HG03575 (cell line): ENCODE measurements around the gene TALDO1.

Experiments
- ATAC-seq: cut with Tn5 transposase; IDR thresholded peaks from one replicate; pipeline ENCODE4 v1.9.1; 2021; ENCODE audit not compliant: unreplicated experiment, insufficient number of reproducible peaks, low FRiP score; ENCODE audit errors: extremely low read depth

TALDO1 gene

GRCh38 chr11:765025-765801, 17.9 kb downstream of the TALDO1 start:
- ATAC-seq, result no peak

DNA sequence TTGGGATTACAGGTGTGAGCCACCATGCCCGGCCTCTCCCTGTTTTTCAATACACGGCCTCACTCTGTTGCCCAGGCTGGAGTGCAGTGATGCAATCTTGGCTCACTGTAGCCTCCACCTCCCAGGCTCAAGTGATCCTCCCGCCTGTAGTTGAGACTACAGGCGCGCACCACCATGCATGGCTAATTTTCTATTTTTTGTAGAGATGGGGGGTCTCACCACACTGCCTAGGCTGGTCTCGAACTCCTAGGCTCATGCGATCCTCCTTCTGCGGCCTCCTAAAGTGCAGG, 18.5 kb downstream of the TALDO1 start:
- no peak for ATAC-seq

DNA sequence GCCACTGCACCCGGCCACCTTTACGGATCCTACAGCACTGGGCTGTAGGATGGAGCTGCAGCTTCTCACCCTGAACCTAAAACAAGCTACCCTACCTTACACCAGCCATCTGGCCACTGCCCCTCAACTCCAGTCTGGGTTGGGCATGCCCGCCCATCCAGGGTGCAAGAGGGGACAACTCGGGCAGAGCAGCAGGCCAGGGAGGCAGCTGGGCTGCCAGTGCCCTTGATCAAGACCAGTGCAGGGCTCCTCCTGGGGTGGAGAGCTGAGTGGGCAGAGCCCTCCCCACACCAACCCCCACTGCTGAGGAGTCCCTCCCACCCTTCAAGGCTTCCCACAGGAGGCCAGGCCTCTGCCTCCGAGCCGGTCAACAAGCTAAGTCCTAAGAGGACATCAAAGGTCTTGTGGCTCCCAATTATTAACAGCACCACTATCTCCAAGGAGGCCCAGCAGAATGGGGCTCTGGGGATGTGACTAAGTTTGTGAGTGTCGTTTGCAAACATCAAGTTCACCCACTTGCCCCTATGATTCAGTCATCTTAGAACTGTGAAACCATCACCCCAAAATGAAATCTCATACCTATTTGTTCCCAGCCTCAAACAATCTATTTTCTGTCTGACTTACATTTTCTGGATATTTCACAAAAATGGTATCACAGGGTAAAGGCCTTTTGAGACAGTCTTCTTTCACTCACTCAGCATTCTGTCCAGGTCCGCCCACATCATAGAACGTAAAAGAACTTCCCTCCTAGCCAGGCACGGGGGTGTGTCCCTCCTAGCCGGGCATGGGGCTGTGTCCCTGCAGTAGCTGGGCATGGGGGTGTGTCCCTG, 19.1 kb downstream of the TALDO1 start:
- no peak for ATAC-seq

- ATAC-seq, result no peak
Observed at GRCh38 chr11:766936-767210, 19.6 kb downstream of the TALDO1 start.

DNA sequence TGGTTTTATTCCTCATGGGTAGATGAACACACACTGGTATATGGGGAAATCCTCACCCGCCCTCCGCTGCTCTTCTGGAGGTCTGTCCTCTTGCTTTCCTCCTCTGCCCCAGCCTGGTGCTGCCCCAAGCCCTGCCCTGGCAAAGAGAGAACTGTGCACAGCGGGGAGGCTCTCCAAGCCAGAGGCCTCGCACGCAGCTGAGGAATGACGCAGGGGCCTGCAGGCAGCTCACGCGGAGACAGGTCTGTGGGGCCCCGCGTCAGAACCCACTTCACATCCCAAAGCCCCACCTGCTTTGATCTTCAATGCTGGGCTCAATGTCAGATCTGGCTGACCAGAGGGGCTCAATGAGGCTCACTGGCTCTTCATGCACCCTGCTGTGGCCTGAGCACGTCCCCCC, 20.0 kb downstream of the TALDO1 start:
- no peak for ATAC-seq

DNA sequence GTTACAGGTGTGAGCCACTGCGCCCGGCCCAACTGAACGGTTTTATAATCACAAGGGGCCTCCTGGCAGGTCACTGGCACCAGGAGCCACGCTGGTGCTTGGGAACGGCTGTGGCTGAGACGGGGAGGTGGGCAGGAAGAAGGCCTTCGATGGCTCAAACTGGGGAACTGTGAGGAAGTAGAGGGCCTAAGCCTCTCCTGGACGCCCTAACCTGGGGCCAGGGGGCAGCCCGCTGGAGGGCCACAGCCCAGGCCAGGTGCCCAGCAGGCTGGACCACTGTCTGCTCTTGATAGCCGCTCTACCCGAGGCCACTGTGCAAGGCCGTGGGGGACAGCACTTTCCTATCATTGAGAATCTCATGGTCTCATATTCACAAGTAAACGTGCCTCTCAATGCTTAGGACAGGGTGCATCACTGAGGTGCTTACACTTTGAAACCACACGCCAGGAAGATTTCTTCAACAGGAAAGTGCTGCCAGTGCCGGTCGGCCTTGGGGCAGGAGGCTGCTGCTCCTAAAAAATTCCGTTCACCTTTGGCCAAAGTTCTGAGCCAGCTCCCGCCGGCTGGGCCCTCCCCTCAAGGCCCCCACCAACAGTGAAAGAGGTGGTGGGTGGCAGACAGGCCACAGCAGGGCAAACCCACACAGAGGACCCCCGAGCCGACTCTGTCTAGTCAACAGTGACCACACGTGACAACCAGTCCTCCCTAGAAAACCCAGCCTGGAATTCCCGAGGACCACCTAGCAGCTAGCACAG, 22.8 kb downstream of the TALDO1 start:
- no peak for ATAC-seq

GRCh38 chr11:770642-771616, 23.7 kb downstream of the TALDO1 start:
- ATAC-seq, result no peak

GRCh38 chr11:771617-772204, 24.4 kb downstream of the TALDO1 start:
- no peak for ATAC-seq

- no peak for ATAC-seq
Observed at GRCh38 chr11:772429-773390, 25.4 kb downstream of the TALDO1 start.

GRCh38 chr11:773425-773824, 26.2 kb downstream of the TALDO1 start:
- ATAC-seq, result no peak

DNA sequence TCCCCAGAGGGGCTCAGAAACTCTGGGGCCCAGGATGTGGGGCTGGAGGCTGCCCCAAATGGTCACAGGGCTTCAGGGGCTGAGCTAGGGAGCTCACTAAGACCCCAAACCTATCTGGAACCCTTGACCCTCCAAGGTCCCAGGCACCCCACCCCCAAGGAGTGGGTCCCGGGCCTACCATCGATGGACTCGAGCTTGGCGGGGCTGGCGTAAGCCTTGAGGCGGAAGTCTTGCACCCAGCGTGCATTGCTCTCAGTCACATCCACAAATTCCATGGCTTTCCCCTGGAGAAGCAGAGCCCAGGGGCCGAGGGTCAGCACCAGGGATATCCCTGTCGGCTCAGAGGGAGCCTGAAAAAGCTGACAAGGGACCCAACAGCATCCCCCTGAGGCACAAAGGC, 26.6 kb downstream of the TALDO1 start:
- ATAC-seq, result no peak

DNA sequence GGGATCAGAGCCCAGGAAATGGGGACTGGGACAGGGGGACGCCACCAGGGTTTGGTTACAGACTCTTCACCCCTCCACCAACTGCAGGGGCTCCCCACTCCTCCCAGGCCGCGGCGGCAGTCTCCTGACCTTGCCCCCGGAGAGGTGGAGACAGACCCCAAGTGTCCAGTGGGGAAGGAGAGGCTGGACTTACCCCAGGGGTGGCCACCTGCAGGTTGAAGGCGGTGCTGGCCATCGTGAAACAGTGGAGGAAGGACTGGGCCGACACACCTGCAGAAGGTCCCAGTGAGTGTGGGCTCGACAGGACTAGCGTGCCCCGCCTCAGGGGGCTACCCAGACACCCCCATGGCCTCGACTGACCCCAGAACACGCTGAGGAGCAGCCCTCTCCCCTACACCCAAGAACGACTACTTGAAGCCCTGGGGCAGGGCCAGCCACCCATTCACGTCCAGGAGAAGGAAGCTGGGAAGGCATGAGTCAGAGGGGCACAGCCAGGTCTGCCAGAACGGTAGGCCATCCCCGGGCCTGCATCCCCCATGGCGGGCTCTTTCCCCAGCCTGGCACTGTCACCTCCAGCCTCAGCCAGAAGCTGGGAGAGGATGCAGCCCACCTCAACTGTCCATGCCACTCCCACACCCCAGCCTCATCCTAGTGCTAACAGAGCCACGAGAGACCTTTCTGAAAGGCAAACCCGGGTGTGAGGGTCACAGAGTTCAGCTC, 27.8 kb downstream of the TALDO1 start:
- ATAC-seq, result no peak

GRCh38 chr11:776263-776560, 28.9 kb downstream of the TALDO1 start:
- ATAC-seq, result no peak

DNA sequence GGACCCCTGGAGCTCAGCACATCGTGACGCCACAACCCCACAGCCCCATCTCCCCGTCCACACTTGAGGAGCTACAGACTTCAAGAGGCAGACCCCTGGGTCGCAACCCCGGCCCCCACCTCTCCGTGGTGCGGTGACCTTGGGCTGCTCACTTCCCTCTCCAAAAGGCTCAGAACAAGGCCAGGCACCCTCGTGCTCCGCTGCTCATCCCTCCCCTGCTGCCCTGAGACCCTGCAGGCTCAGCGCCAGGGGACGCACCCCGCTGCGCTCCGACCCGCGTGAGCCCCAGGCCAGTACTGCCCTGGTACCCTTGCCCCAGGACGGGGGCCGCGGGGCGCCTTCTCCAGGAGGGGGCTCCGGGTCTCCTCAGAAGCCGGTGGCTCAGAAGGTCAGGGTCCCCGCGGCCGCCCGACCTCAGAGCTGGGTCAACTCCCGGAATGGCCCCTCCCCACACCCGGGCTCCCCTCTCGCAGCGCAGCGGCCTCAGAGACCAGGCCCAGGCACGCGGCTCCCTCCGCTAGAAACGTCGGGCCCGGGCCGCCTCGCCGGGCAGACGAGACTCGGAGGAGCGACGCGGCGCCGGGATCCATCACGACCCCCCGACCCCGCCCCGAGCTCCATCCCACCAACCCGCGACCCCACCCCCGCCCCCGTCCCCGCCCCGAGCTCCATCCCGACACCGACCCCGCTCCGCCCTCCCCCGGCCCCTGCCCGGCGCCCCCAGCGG, 29.5 kb downstream of the TALDO1 start:
- no peak for ATAC-seq

GRCh38 chr11:777288-778255, 30.3 kb downstream of the TALDO1 start, which contains the start of gene GATD1:
Gene GATD1, minus strand, starts transcription at chr11:777487. Its CDS starts 25 bp downstream, at chr11:777462.
- no peak for ATAC-seq
